Caco-2 (cell line): ENCODE data around the gene IPO4. TPM values are rescaled to one million over a fixed set of nuclear protein-coding genes. Genes with fewer than 3 reads are reported as not detected.

Experiments
- BruUV-seq: library from RNA; stranded (reverse); fragments of 400-500 nt; replicated peaks from 2 replicates; lab custom pipeline; 2021; lab: Mats Ljungman, UMichigan
- CTCF ChIA-PET: fragments of 300-600 bp; sonication (Branson Sonifier 250); formaldehyde crosslinking; loops from one replicate; lab custom pipeline; 2022; ENCODE audit warnings: antibody characterized with exemption; lab: Charles Lee
- POLR2A ChIA-PET: fragments of 300-600 bp; sonication (Branson Sonifier 250); formaldehyde crosslinking; loops from one replicate; lab custom pipeline; 2022; ENCODE audit warnings: antibody characterized with exemption; lab: Charles Lee
- DNase-seq, 2 experiments: peaks; one replicate each; pipeline versions ENCODE4 v3.0.0 to v3.0.0-alpha.2; 2020 to 2022
- H3K27me3 ChIP-seq: replicated peaks from 2 replicates; pipeline ENCODE4 v1.6.0; 2011; ENCODE audit warnings: low read length; ENCODE audit not compliant: control insufficient read depth, insufficient read depth
- H3K36me3 ChIP-seq: 2 replicates; pipeline ENCODE4 v1.5.1; 2011; ENCODE audit warnings: low read length; ENCODE audit not compliant: control insufficient read depth, insufficient read depth
- H3K4me1 ChIP-seq: fragments of 250-450 bp; sonication (Bioruptor Pico); 2 replicates; pipeline ENCODE4 v1.5.1; 2020; ENCODE audit warnings: mild to moderate bottlenecking
- H3K4me3 ChIP-seq: 2 replicates; pipeline ENCODE4 v1.5.1; 2011; ENCODE audit warnings: low read depth, mild to moderate bottlenecking, control low read depth, low read length
- H3K9me3 ChIP-seq: fragments of 250-450 bp; sonication (Bioruptor Pico); 2 replicates; pipeline ENCODE4 v1.5.1; 2020; ENCODE audit warnings: mild to moderate bottlenecking, moderate library complexity
- H3K27ac Mint-ChIP-seq: one replicate; pipeline ENCODE4 v1.8.0; 2022; ENCODE audit warnings: mixed read lengths; ENCODE audit not compliant: unreplicated experiment
- H3K27me3 Mint-ChIP-seq: one replicate; pipeline ENCODE4 v1.8.0; 2022; ENCODE audit warnings: mixed read lengths; ENCODE audit not compliant: insufficient read depth, unreplicated experiment
- H3K36me3 Mint-ChIP-seq: one replicate; pipeline ENCODE4 v1.8.0; 2022; ENCODE audit warnings: mild to moderate bottlenecking, mixed read lengths; ENCODE audit not compliant: insufficient read depth, unreplicated experiment
- H3K4me1 Mint-ChIP-seq: one replicate; pipeline ENCODE4 v1.8.0; 2022; ENCODE audit warnings: low read depth, mixed read lengths; ENCODE audit not compliant: unreplicated experiment
- H3K4me3 Mint-ChIP-seq: one replicate; pipeline ENCODE4 v1.8.0; 2022; ENCODE audit warnings: mild to moderate bottlenecking, moderate library complexity, mixed read lengths; ENCODE audit not compliant: unreplicated experiment
- H3K9me3 Mint-ChIP-seq: one replicate; pipeline ENCODE4 v1.8.0; 2022; ENCODE audit warnings: mixed read lengths; ENCODE audit not compliant: unreplicated experiment
- intact Hi-C: fragments of 100-400 bp; cut with micrococcal nuclease; formaldehyde crosslinking; loops from one replicate; pipeline ENCODE4 v1.10.0; 2022; ENCODE audit not compliant: unreplicated experiment
- total RNA-seq: library from RNA; stranded (reverse); gene quantifications from 2 replicates; pipeline ENCODE4 v1.2.3, GENCODE V29; 2022
- TF ChIP-seq, protein P1 (sequence below), 2 experiments: fragments of 200-600 bp in 1 of 2; IDR thresholded peaks; 1 replicate in 1 of 2; 2 replicates in 1 of 2; pipeline versions ENCODE4 v1.5.1 to v1.8.0; 2011 to 2022; ENCODE audit warnings: antibody characterized with exemption in 1 of 2, control low read depth in 1 of 2, inconsistent platforms in 1 of 2, low read depth in 1 of 2, low read length in 1 of 2, mild to moderate bottlenecking in 1 of 2, moderate library complexity in 1 of 2; ENCODE audit not compliant: insufficient read depth in 1 of 2, severe bottlenecking in 1 of 2, unreplicated experiment in 1 of 2

The IPO4 gene
- total RNA-seq, 1 experiment from 2014 or later = 85.4 TPM

DNA sequence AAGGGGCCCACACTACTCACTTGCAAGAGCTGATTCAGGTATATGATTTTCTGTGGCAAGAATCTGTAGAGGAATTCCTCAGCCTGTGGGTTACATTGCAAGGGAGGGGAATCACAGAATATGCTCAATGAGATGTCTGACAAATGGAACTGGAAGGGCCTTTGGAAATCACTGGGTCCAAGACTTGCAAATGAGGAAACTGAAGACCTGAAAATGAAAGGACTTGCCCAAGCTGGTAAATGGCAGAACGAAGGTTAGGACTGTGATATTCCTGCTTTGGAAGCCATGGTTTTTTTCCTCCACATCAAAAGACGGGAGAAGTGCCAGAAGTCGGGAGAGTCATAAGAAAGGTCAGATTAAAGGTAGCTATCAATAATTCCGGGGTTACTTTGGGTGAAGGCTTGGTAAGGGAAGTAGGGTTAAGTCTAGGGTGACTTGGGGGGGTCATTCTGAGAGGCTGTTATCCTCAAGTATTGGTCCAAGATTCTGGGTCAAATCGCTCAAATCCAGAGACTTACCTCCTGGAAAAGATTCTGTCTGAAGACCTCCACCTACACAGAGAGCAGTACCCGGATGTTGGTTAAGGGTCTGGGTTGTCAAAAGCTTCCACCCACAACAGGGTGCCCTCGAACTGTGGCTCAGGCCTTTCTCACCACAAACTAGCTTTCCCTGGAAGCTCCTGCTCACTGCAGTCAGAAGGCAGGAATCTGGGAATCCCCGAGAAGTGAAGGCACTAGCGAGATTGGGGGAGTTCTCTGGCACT lies 42.7 kb downstream of the IPO4 start:
- DNase-seq = no peak
- H3K4me1 Mint-ChIP-seq = peaks cover 18% of the 10 kb centered on the region
- Histone ChIP-seq H3K4me3 (peak overlapping the region; percentile 95), H3K4me1 (peaks cover 6% of the 10 kb centered on the region), H3K36me3 (peaks cover 5% of the 10 kb centered on the region; the same call in 1 of the 2 replicates), H3K9me3 (no peaks in the 10 kb centered on the region), H3K27me3 (no peaks in the 10 kb centered on the region)
- peak overlapping the region; percentile 65 for H3K27ac Mint-ChIP-seq
- peak overlapping the region; percentile 92 for H3K4me3 Mint-ChIP-seq
- TF ChIP-seq, protein P1, sequence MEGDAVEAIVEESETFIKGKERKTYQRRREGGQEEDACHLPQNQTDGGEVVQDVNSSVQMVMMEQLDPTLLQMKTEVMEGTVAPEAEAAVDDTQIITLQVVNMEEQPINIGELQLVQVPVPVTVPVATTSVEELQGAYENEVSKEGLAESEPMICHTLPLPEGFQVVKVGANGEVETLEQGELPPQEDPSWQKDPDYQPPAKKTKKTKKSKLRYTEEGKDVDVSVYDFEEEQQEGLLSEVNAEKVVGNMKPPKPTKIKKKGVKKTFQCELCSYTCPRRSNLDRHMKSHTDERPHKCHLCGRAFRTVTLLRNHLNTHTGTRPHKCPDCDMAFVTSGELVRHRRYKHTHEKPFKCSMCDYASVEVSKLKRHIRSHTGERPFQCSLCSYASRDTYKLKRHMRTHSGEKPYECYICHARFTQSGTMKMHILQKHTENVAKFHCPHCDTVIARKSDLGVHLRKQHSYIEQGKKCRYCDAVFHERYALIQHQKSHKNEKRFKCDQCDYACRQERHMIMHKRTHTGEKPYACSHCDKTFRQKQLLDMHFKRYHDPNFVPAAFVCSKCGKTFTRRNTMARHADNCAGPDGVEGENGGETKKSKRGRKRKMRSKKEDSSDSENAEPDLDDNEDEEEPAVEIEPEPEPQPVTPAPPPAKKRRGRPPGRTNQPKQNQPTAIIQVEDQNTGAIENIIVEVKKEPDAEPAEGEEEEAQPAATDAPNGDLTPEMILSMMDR (IDR thresholded peaks at IDR 0.05; ENCODE audit: insufficient read depth in 1 of 2, low read depth in 1 of 2, low read length in 1 of 2, severe bottlenecking in 1 of 2, unreplicated experiment in 1 of 2) = no peak
- intact Hi-C loops = loop anchor here (1.0 kb wide), 2 partner anchors 31 to 42 kb away; partner anchors contain the start of gene IPO4
- no peaks in the 10 kb centered on the region for H3K9me3 Mint-ChIP-seq
- no peaks in the 10 kb centered on the region for H3K27me3 Mint-ChIP-seq
- BruUV-seq = TSS peak; percentile 55
- peaks cover 47% of the 10 kb centered on the region for H3K36me3 Mint-ChIP-seq
- ChIA-PET CTCF (interaction anchor here (1.0 to 4.1 kb wide), 7 partner anchors 10 to 186 kb away, joined by 4 to 47 read pairs (median 8); partner anchors contain the start of genes DCAF11, IRF9, NRL and PSME1), POLR2A (interaction anchor here (1.1 to 2.8 kb wide), 7 partner anchors 9 to 97 kb away, joined by 6 to 46 read pairs (median 14); partner anchors contain the start of genes CHMP4A, DCAF11, IRF9 and NRL)

DNA sequence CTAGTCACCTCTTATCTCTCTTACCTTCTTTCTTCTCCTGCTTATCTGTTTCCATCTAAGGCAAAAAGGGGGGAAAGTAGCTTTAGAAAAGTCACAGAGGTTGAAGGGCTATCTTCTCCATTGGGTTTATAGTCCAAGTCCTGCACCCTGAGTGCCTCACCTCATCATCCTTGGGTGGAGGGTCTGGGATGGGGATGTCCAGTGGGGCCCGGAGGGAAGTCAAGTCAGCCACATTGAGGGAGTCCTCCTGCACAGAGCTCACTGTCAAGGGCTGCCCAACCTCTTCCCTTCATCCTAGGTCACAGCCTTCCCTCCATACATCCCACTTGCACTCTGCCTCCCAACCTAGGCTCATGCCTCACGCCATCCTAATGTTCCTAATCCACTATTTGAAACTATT lies 43.4 kb downstream of the IPO4 start:
- no peak overlapping the region for H3K4me3 ChIP-seq
- TF ChIP-seq, protein P1 (IDR thresholded peaks at IDR 0.05; ENCODE audit: insufficient read depth in 1 of 2, low read depth in 1 of 2, low read length in 1 of 2, severe bottlenecking in 1 of 2, unreplicated experiment in 1 of 2) = no peak
- peaks cover 5% of the 10 kb centered on the region; the same call in 1 of the 2 replicates for H3K36me3 ChIP-seq
- DNase-seq = no peak
- BruUV-seq = no TSS peak
- no peaks in the 10 kb centered on the region for H3K9me3 ChIP-seq
- peaks cover 46% of the 10 kb centered on the region for H3K36me3 Mint-ChIP-seq
- H3K4me3 Mint-ChIP-seq = peak overlapping the region; percentile 92
- no peak overlapping the region for H3K27ac Mint-ChIP-seq
- intact Hi-C loops = no loop called here
- no peaks in the 10 kb centered on the region for H3K27me3 ChIP-seq
- peaks cover 18% of the 10 kb centered on the region for H3K4me1 Mint-ChIP-seq
- ChIA-PET POLR2A (interaction anchor here (2.7 to 2.8 kb wide), 2 partner anchors 9 to 31 kb away, joined by 21 to 46 read pairs; partner anchors contain the start of genes DCAF11, NRL and PSME1), CTCF (interaction anchor here (1.8 to 4.1 kb wide), 3 partner anchors 16 to 36 kb away, joined by 12 to 47 read pairs (median 17); partner anchors contain the start of genes DCAF11, IRF9 and NRL)
- peaks cover 6% of the 10 kb centered on the region for H3K4me1 ChIP-seq
- no peaks in the 10 kb centered on the region for H3K27me3 Mint-ChIP-seq
- no peaks in the 10 kb centered on the region for H3K9me3 Mint-ChIP-seq

DNA sequence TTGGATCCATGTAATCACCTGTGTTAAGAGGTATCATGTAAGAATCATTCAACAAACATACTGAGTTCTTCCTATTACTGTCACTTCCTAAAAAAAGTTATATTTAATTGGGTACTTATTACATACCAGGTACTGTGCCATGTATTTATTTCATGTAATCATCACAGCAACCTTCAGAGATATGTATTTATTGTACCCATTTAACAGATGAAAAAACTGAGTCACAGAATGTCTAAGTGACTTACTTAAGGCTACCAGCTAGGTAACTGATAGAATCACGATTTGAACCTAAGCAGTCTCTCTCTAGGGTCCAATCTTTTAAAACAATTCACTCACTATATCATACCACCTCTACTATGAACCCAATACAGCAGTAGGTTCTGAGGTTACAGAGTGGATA lies 44.2 kb downstream of the IPO4 start:
- peaks cover 45% of the 10 kb centered on the region for H3K36me3 Mint-ChIP-seq
- peaks cover 2% of the 10 kb centered on the region; the same call in 1 of the 2 replicates for H3K36me3 ChIP-seq
- H3K27ac Mint-ChIP-seq = no peak overlapping the region
- H3K9me3 Mint-ChIP-seq = no peaks in the 10 kb centered on the region
- no peaks in the 10 kb centered on the region for H3K9me3 ChIP-seq
- CTCF ChIA-PET = no interaction called here
- TF ChIP-seq, protein P1 (IDR thresholded peaks at IDR 0.05; ENCODE audit: insufficient read depth in 1 of 2, low read depth in 1 of 2, low read length in 1 of 2, severe bottlenecking in 1 of 2, unreplicated experiment in 1 of 2) = no peak
- BruUV-seq = no TSS peak
- no peak overlapping the region for H3K4me3 Mint-ChIP-seq
- H3K4me1 Mint-ChIP-seq = peaks cover 23% of the 10 kb centered on the region
- intact Hi-C loops = no loop called here
- H3K27me3 Mint-ChIP-seq = no peaks in the 10 kb centered on the region
- POLR2A ChIA-PET = no interaction called here
- H3K4me3 ChIP-seq = no peak overlapping the region
- peaks cover 6% of the 10 kb centered on the region for H3K4me1 ChIP-seq
- no peaks in the 10 kb centered on the region for H3K27me3 ChIP-seq
- DNase-seq = no peak
